ENCODE results near the gene SH2D5. TPM values are rescaled to one million over a fixed set of nuclear protein-coding genes. Genes with fewer than 3 reads are reported as not detected.

The SH2D5 gene
- total RNA-seq, 1 donor: not detected

Other genes starting within 250 kb of the SH2D5 start
- gene CAMK2N1, start 246.5 kb downstream of the SH2D5 start, total RNA-seq: not detected
- gene MUL1, start 224.6 kb downstream of the SH2D5 start, total RNA-seq: 25.3 TPM
- gene FAM43B, start 180.1 kb downstream of the SH2D5 start, total RNA-seq: under 0.01 TPM
- 0.27 TPM for gene CDA, start 143.6 kb downstream of the SH2D5 start, total RNA-seq
- 53.3 TPM for gene PINK1, start 99.2 kb downstream of the SH2D5 start, total RNA-seq
- 277 TPM for gene DDOST, start 71.3 kb downstream of the SH2D5 start, total RNA-seq
- 0.27 TPM for gene KIF17, start 14.7 kb downstream of the SH2D5 start, total RNA-seq
- gene HP1BP3, start 54.6 kb upstream of the SH2D5 start, total RNA-seq: 104 TPM